GM10248 (cell line): ENCODE measurements around the gene GRIK2.
A peak's percentile ranks its signal among the peaks of the same experiment; 100 is the strongest.
"Not testable (repeated sequence)": the region's sequence is repeated elsewhere in the genome, so short reads cannot be mapped to it uniquely, and the experiment has no call there.

Experiments
- CTCF ChIA-PET: fragments of 300-600 bp; sonication (Branson Sonifier 250); formaldehyde crosslinking; extraction: SDS; loops from one replicate; lab custom pipeline; 2021; ENCODE audit warnings: antibody characterized with exemption; lab: Yijun Ruan, JAX
- POLR2A ChIA-PET: fragments of 350-650 bp; sonication (Branson Sonifier 250); formaldehyde crosslinking; extraction: SDS; loops from one replicate; lab custom pipeline; 2020; ENCODE audit warnings: antibody characterized with exemption; lab: Yijun Ruan, JAX
- DNase-seq: peaks from one replicate; pipeline ENCODE4 v3.0.0; 2012; ENCODE audit errors: extremely low spot score
- CTCF ChIP-seq: IDR thresholded peaks from 2 replicates; pipeline ENCODE4 v1.5.1; 2012; ENCODE audit warnings: mild to moderate bottlenecking, low read depth; ENCODE audit errors: extremely low read depth, missing control alignments, control extremely low read depth

GRIK2 gene

GRCh38 chr6:101393251-101393828 is at the start of gene GRIK2:
Gene GRIK2, plus strand, starts transcription at chr6:101393708.
- DNase-seq: peak; percentile 29
- TF ChIP-seq CTCF: no peak
- ChIA-PET POLR2A (no interaction called here), CTCF (no interaction called here)

GRCh38 chr6:101344885-101345284 is 48.6 kb upstream of the GRIK2 start:
- no peak for DNase-seq
- no peak for TF ChIP-seq CTCF
- CTCF ChIA-PET: no interaction called here
- POLR2A ChIA-PET: no interaction called here

- POLR2A ChIA-PET: no interaction called here
- CTCF ChIA-PET: interaction anchor here (1.0 to 1.4 kb wide), 2 partner anchors 41 to 58 kb away, joined by 3 read pairs; no protein-coding TSS in a partner anchor
- no peak for TF ChIP-seq CTCF
- no peak for DNase-seq
Measured at GRCh38 chr6:101348816-101349215, 44.7 kb upstream of the GRIK2 start.

GRCh38 chr6:101350631-101351030 is 42.9 kb upstream of the GRIK2 start:
- POLR2A ChIA-PET, CTCF ChIA-PET, DNase-seq: not testable (repeated sequence)

GRCh38 chr6:101351173-101351572 is 42.3 kb upstream of the GRIK2 start:
- DNase-seq: no peak
- ChIA-PET POLR2A (no interaction called here), CTCF (no interaction called here)
- no peak for TF ChIP-seq CTCF

- ChIA-PET CTCF (no interaction called here), POLR2A (no interaction called here)
- TF ChIP-seq CTCF: no peak
Measured at GRCh38 chr6:101352316-101352715, 41.2 kb upstream of the GRIK2 start.

GRCh38 chr6:101365181-101365580 is 28.3 kb upstream of the GRIK2 start:
- TF ChIP-seq CTCF: no peak
- CTCF ChIA-PET: interaction anchor here (1.1 kb wide), 1 partner anchor 20 kb away, joined by 4 read pairs; no protein-coding TSS in a partner anchor
- POLR2A ChIA-PET: no interaction called here
- no peak for DNase-seq

More at GRCh38 chr6:101352316-101352715, 41.2 kb upstream of the GRIK2 start:
- DNase-seq: no peak
